Measurements from ENCODE around the gene SPATA3. TPM values are rescaled to one million over a fixed set of nuclear protein-coding genes. Genes with fewer than 3 reads are reported as not detected.

Gene SPATA3
- total RNA-seq, 1 experiment from 2014 or later = not detected

DNA sequence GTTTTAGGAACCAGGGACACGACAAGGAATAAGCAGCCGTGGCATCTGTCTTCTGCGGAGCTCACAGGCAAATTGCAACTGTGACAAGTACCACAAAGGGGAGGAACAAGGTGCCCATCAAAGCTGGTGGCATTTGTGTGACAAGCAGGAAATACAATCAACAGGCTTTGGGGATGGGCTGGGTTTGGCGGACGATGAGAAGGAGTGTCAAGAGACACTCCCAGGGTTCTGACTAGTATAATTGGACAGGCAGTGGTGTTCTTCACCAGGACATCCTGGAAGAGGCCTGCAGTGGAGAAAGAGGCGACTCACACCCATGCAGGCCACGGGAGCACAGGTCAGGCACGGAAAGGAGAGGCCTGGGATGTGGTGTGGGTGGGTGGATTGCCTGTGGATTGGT, 14.2 kb upstream of the SPATA3 start:
- H2AFZ ChIP-seq (ENCODE audit: low read length) = no peak overlapping the region
- H3K27me3 ChIP-seq (ENCODE audit: low read length) = no peaks in the 10 kb centered on the region; the same call in 1 of the 2 replicates
- no peaks in the 10 kb centered on the region for H4K20me1 ChIP-seq (ENCODE audit: low read length)
- no peak for DNase-seq
- no peaks in the 10 kb centered on the region for H3K9me3 ChIP-seq (ENCODE audit: low read length)
- H3K36me3 ChIP-seq (ENCODE audit: low read depth, low read length) = no peaks in the 10 kb centered on the region
- no peaks in the 10 kb centered on the region for H3F3A ChIP-seq (ENCODE audit: low read length, unreplicated experiment)
- H3K79me2 ChIP-seq (ENCODE audit: low read length) = no peaks in the 10 kb centered on the region
- H3K27ac ChIP-seq (ENCODE audit: low read length) = no peak overlapping the region
- H3K4me2 ChIP-seq (ENCODE audit: low read length) = no peak overlapping the region
- ATAC-seq = no peak
- BruUV-seq (replicated peaks) = no TSS peak
- H3K4me1 ChIP-seq (ENCODE audit: insufficient read depth, low read length) = peaks cover 2% of the 10 kb centered on the region
- intact Hi-C loops (cut with micrococcal nuclease) = no loop called here
- TF ChIP-seq EZH2phosphoT487 (IDR thresholded peaks at IDR 0.05; ENCODE audit: borderline replicate concordance, low read length) (no peak), EZH2 (IDR thresholded peaks at IDR 0.05; ENCODE audit: low read length, unreplicated experiment) (no peak)
- TF ChIP-seq, protein P1, sequence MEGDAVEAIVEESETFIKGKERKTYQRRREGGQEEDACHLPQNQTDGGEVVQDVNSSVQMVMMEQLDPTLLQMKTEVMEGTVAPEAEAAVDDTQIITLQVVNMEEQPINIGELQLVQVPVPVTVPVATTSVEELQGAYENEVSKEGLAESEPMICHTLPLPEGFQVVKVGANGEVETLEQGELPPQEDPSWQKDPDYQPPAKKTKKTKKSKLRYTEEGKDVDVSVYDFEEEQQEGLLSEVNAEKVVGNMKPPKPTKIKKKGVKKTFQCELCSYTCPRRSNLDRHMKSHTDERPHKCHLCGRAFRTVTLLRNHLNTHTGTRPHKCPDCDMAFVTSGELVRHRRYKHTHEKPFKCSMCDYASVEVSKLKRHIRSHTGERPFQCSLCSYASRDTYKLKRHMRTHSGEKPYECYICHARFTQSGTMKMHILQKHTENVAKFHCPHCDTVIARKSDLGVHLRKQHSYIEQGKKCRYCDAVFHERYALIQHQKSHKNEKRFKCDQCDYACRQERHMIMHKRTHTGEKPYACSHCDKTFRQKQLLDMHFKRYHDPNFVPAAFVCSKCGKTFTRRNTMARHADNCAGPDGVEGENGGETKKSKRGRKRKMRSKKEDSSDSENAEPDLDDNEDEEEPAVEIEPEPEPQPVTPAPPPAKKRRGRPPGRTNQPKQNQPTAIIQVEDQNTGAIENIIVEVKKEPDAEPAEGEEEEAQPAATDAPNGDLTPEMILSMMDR (conservative IDR thresholded peaks at IDR 0.05; ENCODE audit: low read depth, low read length) = no peak
- H3K4me3 ChIP-seq (ENCODE audit: low read length) = no peak overlapping the region
- H3K9ac ChIP-seq (ENCODE audit: low read length) = no peak overlapping the region
- ChIA-PET CTCF (no interaction called here), POLR2A (ENCODE audit: unreplicated experiment) (no interaction called here)
- H3K9me2 ChIP-seq (replicated peaks; ENCODE audit: low read length) = no peaks in the 10 kb centered on the region

DNA sequence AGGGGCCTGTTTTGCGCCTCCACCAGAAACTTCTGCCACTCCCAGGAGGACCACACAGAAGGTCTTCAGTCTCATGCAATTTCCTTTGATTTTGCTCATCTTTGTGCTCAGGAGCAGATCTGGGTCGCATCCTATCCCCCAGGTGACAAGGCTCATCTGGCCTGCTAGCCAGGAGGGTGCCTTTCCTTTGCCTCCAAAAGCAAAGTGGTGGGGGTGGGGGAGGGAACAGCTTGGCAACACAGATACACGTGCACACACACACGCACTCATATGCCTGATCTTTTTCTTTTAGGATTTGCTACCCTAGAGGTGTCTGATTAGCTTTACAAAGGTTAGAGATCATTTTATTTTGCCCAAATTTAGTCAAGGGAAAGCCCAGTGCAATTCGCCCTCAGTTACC, 13.8 kb upstream of the SPATA3 start:
- CTCF ChIA-PET = no interaction called here
- no peaks in the 10 kb centered on the region; the same call in 1 of the 2 replicates for H3K27me3 ChIP-seq (ENCODE audit: low read length)
- POLR2A ChIA-PET (ENCODE audit: unreplicated experiment) = no interaction called here

DNA sequence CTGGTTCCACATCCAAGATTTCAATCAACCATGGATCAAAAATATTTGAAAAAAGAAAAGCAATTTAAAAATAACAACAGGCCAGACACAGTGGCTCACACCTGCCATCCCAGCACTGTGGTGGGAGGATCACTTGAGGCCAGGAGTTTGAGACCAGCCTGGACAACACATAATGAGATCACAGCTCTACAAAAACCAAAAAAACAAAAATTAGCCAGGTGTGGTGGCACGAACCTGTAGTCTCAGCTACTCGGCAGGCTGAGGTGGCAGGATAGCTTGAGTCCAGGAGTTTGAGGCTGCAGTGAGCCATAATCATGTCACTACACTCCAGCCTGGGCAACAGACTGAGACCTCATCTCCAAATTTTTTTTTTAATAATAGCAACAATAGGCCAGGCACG, 13.4 kb upstream of the SPATA3 start:
- Histone ChIP-seq H3K4me1 (ENCODE audit: insufficient read depth, low read length) (peaks cover 5% of the 10 kb centered on the region), H3K9me2 (replicated peaks; ENCODE audit: low read length) (no peaks in the 10 kb centered on the region), H3K36me3 (ENCODE audit: low read depth, low read length) (no peaks in the 10 kb centered on the region), H3K4me2 (ENCODE audit: low read length) (no peak overlapping the region), H3F3A (ENCODE audit: low read length, unreplicated experiment) (no peaks in the 10 kb centered on the region), H3K9me3 (ENCODE audit: low read length) (no peaks in the 10 kb centered on the region), H2AFZ (ENCODE audit: low read length) (no peak overlapping the region), H4K20me1 (ENCODE audit: low read length) (no peaks in the 10 kb centered on the region), H3K79me2 (ENCODE audit: low read length) (no peaks in the 10 kb centered on the region), H3K4me3 (ENCODE audit: low read length) (no peak overlapping the region), H3K27ac (ENCODE audit: low read length) (no peak overlapping the region), H3K9ac (ENCODE audit: low read length) (no peak overlapping the region), H3K27me3 (ENCODE audit: low read length) (no peaks in the 10 kb centered on the region)
- no peak for DNase-seq
- ChIA-PET POLR2A (ENCODE audit: unreplicated experiment) (no interaction called here), CTCF (no interaction called here)
- ATAC-seq = no peak
- intact Hi-C loops (cut with micrococcal nuclease) = no loop called here
- TF ChIP-seq, protein P1 (conservative IDR thresholded peaks at IDR 0.05; ENCODE audit: low read depth, low read length) = no peak
- BruUV-seq (replicated peaks) = no TSS peak

More for the DNA sequence above, 13.8 kb upstream of the SPATA3 start:
- Histone ChIP-seq H3K79me2 (ENCODE audit: low read length) (no peaks in the 10 kb centered on the region), H2AFZ (ENCODE audit: low read length) (no peak overlapping the region), H3K9me2 (replicated peaks; ENCODE audit: low read length) (no peaks in the 10 kb centered on the region), H3F3A (ENCODE audit: low read length, unreplicated experiment) (no peaks in the 10 kb centered on the region), H3K9me3 (ENCODE audit: low read length) (no peaks in the 10 kb centered on the region), H3K4me3 (ENCODE audit: low read length) (no peak overlapping the region), H3K9ac (ENCODE audit: low read length) (no peak overlapping the region), H4K20me1 (ENCODE audit: low read length) (no peaks in the 10 kb centered on the region), H3K27ac (ENCODE audit: low read length) (no peak overlapping the region), H3K36me3 (ENCODE audit: low read depth, low read length) (no peaks in the 10 kb centered on the region), H3K4me1 (ENCODE audit: insufficient read depth, low read length) (peaks cover 5% of the 10 kb centered on the region), H3K4me2 (ENCODE audit: low read length) (no peak overlapping the region)
- no peak for ATAC-seq
- TF ChIP-seq, protein P1 (conservative IDR thresholded peaks at IDR 0.05; ENCODE audit: low read depth, low read length) = no peak
- TF ChIP-seq EZH2 (IDR thresholded peaks at IDR 0.05; ENCODE audit: low read length, unreplicated experiment) (no peak), EZH2phosphoT487 (IDR thresholded peaks at IDR 0.05; ENCODE audit: borderline replicate concordance, low read length) (no peak)
- BruUV-seq (replicated peaks) = no TSS peak
- no peak for DNase-seq
- intact Hi-C loops (cut with micrococcal nuclease) = no loop called here

Measured in PC-3 (cell line).